K562 (cell line): ENCODE measurements around the gene ADNP. TPM values are rescaled to one million over a fixed set of nuclear protein-coding genes. Genes with fewer than 3 reads are reported as not detected.

ENCODE experiments used
- HIVEP1 ChIP-seq: fragments of 250-450 bp; sonication (Bioruptor Pico); IDR thresholded peaks from 2 replicates; pipeline ENCODE4 v1.4.0; 2020; ENCODE audit warnings: mild to moderate bottlenecking
- NKRF ChIP-seq: fragments of 450-650 bp; IDR thresholded peaks from 2 replicates; pipeline ENCODE4 v1.6.1; 2016; ENCODE audit warnings: borderline replicate concordance
- NONO ChIP-seq, 2 experiments: fragments of 200-400 bp in 1 of 2; fragments of 450-650 bp in 1 of 2; formaldehyde crosslinking in 1 of 2; IDR thresholded peaks; 2 replicates each; pipeline ENCODE4 v1.6.1; 2017; ENCODE audit warnings: low read depth in 2 of 2, mild to moderate bottlenecking in 2 of 2, moderate library complexity in 2 of 2, low read length in 1 of 2
- NR1H2 ChIP-seq: sonication (generic); formaldehyde crosslinking; IDR thresholded peaks from 2 replicates; pipeline ENCODE4 v1.4.0; 2020; ENCODE audit warnings: mild to moderate bottlenecking, missing genetic modification reagents
- POLR2B ChIP-seq: fragments of 450-650 bp; IDR thresholded peaks from 2 replicates; pipeline ENCODE4 v1.6.1; 2018; ENCODE audit warnings: low read depth; ENCODE audit not compliant: partially characterized antibody
- PRPF4 ChIP-seq: fragments of 200-400 bp; formaldehyde crosslinking; IDR thresholded peaks from one replicate; pipeline ENCODE4 v1.6.1; 2017; ENCODE audit warnings: low read length, low read depth, mild to moderate bottlenecking; ENCODE audit not compliant: insufficient read depth, poor library complexity, severe bottlenecking
- STAT6 ChIP-seq: sonication (generic); formaldehyde crosslinking; IDR thresholded peaks from 2 replicates; pipeline ENCODE4 v1.8.1; 2023; ENCODE audit warnings: mild to moderate bottlenecking, missing genetic modification reagents
- USF2 ChIP-seq: sonication (generic); formaldehyde crosslinking; IDR thresholded peaks from 2 replicates; pipeline ENCODE4 v1.5.0; 2020; ENCODE audit warnings: missing genetic modification reagents
- polyA plus RNA-seq, 8 experiments: library from polyadenylated mRNA; depleted of rRNA in 4 of 8; stranded (reverse) in 5 of 8; unstranded in 3 of 8; fragments of >200 nt; fragmentation: Nextera tagmentation in 2 of 8; fragmentation: Illumina TruSeq in 1 of 8; extraction: Ambion mirVana in 2 of 8; extraction: Trizol in 1 of 8; gene quantifications; 2 replicates each; pipeline versions ENCODE4 v1.2.1 to v1.2.3, GENCODE V29; 2011 to 2014; ENCODE audit warnings: inconsistent platforms in 1 of 8, missing spikeins in 1 of 8
- total RNA-seq, 7 experiments: library from RNA; depleted of rRNA in 6 of 7; stranded (reverse); fragments of >200 nt in 6 of 7; fragmentation: Illumina TruSeq in 2 of 7; extraction: Trizol in 2 of 7; gene quantifications; 2 replicates each; pipeline versions ENCODE4 v1.2.1 to v1.2.3, GENCODE V29; 2011 to 2021; ENCODE audit warnings: low replicate concordance in 1 of 7

ADNP gene
- total and polyA plus RNA-seq, 9 of the 15 experiments (the other 6 are each of a cell fraction or from before 2014, with no cell fraction given): 17.8 to 59.9 (median 25.3) TPM

GRCh38 chr20:50920997-50921396 lies 10.2 kb downstream of the ADNP start (continued):
- no peak for TF ChIP-seq NKRF
- TF ChIP-seq USF2 (CRISPR knock-in tag): no peak
- no peak for TF ChIP-seq PRPF4
- TF ChIP-seq NR1H2 (CRISPR knock-in tag): no peak
- no peak for TF ChIP-seq NONO (IDR thresholded peaks at IDR 0.05; ENCODE audit: low read depth in 2 of 2, low read length in 1 of 2)
- TF ChIP-seq HIVEP1: no peak
- TF ChIP-seq POLR2B: no peak
- TF ChIP-seq STAT6 (CRISPR knock-in tag): no peak
